ENCODE results near the gene FBXO47.

DNA sequence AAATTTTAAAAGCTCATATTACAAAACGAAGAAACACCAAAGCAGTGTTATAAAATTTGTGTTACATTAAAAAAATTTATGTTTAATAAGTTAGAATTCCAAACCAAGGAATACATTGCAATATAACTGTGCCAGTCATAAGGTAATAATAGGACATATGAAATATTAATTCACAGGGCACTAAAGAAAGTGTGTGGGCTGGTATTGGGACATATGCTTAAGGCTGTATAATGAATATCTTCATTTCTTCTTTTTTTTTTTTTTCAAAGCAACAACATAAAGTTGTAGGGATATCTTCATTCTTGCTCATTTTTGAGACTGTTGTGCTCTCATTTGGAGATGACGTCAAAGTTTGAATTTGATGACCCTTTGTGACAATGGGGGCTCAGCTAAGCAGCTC is 17.5 kb upstream of the FBXO47 start:
- TF ChIP-seq CTCF (IDR thresholded peaks at IDR 0.05) (no peak), POLR2A (IDR thresholded peaks at IDR 0.05) (no peak)

All from adrenal gland (tissue), 5 donors.